Midbrain (tissue), 1 donor: ENCODE results near the gene RNF169.

ENCODE experiments used
- DNase-seq: peaks from one replicate; lab custom pipeline; 2025; lab: John Stamatoyannopoulos, UW

Gene RNF169

GRCh38 chr11:74871037-74871436, 122.4 kb downstream of the RNF169 start:
- DNase-seq = no peak

GRCh38 chr11:74877132-74877531, 128.5 kb downstream of the RNF169 start:
- no peak for DNase-seq
